Renal pelvis (tissue), 12 donors: ENCODE results near the gene GC. TPM values are rescaled to one million over a fixed set of nuclear protein-coding genes. Genes with fewer than 3 reads are reported as not detected.
"Not testable (repeated sequence)": the region's sequence is repeated elsewhere in the genome, so short reads cannot be mapped to it uniquely, and the experiment has no call there.

ENCODE experiments used
- DNase-seq: peaks from one replicate; pipeline ENCODE4 v3.0.0-alpha.2; 2013
- long read RNA-seq, 16 experiments: transcript quantifications; one replicate each; lab custom pipeline, GENCODE V29; 2026
- polyA plus RNA-seq, 3 donors: library from polyadenylated mRNA; unstranded; fragments of 120-200 nt; gene quantifications; one replicate each; pipeline ENCODE4 v1.2.1, GENCODE V29; 2013; ENCODE audit not compliant: insufficient read length in 3 of 3

GC gene, protein sequence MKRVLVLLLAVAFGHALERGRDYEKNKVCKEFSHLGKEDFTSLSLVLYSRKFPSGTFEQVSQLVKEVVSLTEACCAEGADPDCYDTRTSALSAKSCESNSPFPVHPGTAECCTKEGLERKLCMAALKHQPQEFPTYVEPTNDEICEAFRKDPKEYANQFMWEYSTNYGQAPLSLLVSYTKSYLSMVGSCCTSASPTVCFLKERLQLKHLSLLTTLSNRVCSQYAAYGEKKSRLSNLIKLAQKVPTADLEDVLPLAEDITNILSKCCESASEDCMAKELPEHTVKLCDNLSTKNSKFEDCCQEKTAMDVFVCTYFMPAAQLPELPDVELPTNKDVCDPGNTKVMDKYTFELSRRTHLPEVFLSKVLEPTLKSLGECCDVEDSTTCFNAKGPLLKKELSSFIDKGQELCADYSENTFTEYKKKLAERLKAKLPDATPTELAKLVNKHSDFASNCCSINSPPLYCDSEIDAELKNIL
- under 1 TPM; 0.15 to 0.26 (median 0.21) TPM for polyA plus RNA-seq
- long read RNA-seq, donor 1, result 0 reads
- long read RNA-seq, donor 2, result 0 reads
- long read RNA-seq, donor 3, result 0 reads
- long read RNA-seq, donor 4, result 0 reads
- long read RNA-seq, donor 5, result 0 reads
- long read RNA-seq, donor 6, result 0 reads
- long read RNA-seq, donor 7, result 0 reads
- long read RNA-seq, donor 8, partial matches to known transcripts, result 0 of 2 reads
- long read RNA-seq, donor 8, other reads (novel, unspliced or antisense), result 0 of 2 reads
- long read RNA-seq, donor 9, result 0 reads
- long read RNA-seq, donor 10, result 0 reads
- long read RNA-seq, donor 11, result 0 reads
- long read RNA-seq, donor 12, result 0 reads
- long read RNA-seq, donor 13, result 0 reads
- long read RNA-seq, donor 14, result 0 reads
- long read RNA-seq, donor 15, transcript GC-201 (13 exons, 1,972 nt), result major isoform, 6 of 6 reads
- long read RNA-seq, donor 15, partial matches to known transcripts, result 0 of 6 reads
- long read RNA-seq, donor 15, other reads (novel, unspliced or antisense), result 0 of 6 reads
- long read RNA-seq, donor 16, partial matches to known transcripts, result 0 of 1 reads
- long read RNA-seq, donor 16, other reads (novel, unspliced or antisense), result 0 of 1 reads

DNA sequence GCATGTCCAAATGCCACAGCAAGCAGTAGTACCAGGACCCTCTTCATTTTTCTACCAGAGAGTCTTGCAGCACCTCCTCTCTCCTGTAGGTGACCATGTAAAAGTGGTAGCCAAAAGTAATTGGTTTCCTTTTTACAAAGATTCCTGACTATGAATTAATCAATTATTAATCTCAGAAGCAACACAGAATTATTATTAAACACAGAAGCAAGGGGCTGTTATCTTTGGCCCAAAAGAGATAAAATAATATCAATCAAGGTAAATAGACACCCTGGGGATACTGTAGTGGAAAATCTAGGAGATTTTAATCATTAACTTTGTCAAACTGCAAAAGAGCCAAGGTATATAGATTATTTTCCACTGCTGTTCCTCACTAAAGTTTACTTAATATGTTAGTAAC is at the start of gene GC:
TSS of gene GC (minus strand) at position 108 of the 400 bp plus-strand sequence. CDS start at position 47, 61 bp downstream.
- no peak for DNase-seq

DNA sequence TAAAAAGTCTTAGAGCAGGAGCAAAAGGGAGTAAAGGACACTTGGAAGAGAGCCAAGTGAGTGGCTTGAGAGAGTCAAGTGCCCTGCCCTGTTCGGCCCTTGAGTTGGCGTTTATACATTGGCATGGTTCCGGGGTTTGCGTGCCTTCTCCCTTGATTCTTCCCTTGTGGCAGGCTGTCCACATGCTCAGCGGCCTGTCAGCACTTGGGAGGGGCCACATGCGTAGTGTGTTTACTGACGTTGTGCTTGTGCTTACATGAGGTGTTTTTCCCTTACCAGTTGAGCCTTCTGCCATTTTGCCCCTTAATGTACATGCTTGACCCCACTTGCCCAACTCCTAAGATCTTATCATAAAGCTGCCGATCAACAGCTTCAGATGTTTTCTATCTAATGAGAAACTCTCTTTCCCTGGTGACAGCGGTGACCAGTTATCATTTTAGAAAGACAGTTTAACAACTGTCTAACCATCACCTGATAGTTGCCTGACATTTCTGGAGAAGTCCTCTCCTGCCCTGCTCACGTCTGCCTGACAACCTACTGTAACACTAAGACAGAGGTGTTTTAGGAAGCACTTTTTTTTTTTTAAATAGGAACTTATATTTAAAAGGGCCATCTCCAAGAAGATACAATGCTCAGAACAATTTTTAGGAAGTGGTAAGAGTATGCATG is 49.5 kb upstream of the GC start:
- peak; percentile 10 for DNase-seq

DNA sequence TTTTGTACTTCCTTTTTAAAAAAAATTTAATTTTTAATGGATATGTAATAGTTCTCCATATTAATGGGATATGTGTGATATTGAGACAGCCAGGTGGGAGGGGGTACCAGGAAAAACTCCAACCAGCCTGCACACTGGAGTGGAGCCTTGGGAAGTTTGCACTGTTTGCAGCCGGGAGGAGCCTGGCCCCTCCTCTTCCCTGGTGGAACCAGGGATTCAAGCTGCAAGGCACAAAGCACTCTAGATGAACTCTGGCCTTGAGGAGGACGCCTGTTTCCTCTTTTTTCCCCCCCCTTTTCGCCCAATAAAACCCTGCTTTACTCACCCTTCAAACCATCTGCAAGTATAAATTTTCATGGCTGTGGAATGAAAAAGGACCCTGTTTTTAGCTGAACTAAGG is 48.2 kb upstream of the GC start:
- no peak for DNase-seq

DNA sequence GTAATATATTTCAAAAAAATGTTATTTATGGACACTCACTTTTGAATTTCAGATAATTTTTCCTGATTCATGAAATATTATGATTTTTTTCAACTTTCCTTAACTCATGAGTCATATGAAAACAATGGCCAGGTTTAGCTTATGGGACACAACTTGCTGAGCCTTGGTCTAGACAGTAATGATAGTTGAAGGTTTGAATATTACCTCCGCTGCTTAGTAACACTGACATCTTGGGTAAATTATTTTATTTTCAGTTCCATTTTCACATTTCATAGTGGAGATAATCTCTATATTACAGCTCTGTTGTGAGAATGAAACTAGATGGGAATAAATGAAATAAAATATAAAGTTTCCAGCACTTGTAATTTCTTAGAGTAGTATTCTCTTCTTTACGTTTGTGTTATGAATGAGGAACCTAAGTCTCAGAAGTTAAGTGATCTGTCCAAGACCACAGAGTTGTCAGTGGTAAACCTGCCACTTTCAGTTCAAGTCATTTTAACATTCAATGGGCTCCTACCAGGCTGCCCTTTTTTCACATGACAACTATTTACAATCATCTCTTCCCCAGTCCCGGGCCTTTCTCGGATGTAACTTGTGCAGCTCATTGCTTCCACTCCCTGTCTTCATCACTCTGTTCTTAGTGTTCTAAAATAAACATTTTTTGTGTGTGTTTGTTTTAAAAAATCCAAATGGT is 46.8 kb upstream of the GC start:
- no peak for DNase-seq

DNA sequence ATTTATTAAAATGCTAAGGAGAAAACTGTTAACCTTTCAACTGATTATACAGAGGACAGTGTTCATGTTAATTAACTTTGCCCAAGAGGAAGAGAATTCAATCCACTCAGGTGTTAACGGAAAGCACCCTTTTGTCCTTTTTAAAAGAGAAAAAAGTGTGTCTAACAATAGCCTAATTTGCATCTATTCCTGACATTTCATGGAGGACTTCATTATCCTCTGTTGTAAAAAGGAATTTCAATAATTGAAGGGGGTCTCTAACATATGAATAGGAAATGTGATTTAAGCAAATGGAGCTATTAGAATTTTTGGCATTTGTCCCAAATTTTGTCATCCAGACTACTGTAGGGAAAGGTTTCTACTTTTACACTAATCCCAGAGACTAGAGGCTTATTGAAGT is 44.6 kb upstream of the GC start:
- no peak for DNase-seq

DNA sequence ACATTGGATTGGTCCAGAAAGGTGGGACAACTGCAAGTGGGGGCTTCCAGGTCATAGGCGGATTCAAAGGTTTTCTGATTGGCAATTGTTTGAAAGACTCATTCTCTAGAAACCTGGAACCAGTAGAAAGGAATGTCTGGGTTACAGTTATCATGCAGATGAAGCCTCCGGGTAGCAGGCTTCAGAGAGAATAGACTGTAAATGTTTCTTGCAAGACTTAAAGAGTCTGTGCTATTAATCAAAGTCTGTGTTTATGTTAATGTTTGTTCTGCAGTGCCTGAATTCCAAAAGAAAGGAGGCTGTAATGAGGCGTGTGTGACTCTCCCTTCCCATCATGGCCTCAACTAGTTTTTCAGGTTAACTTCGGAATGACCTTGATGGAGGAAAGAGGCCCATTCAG is 43.9 kb upstream of the GC start:
- no peak for DNase-seq

DNA sequence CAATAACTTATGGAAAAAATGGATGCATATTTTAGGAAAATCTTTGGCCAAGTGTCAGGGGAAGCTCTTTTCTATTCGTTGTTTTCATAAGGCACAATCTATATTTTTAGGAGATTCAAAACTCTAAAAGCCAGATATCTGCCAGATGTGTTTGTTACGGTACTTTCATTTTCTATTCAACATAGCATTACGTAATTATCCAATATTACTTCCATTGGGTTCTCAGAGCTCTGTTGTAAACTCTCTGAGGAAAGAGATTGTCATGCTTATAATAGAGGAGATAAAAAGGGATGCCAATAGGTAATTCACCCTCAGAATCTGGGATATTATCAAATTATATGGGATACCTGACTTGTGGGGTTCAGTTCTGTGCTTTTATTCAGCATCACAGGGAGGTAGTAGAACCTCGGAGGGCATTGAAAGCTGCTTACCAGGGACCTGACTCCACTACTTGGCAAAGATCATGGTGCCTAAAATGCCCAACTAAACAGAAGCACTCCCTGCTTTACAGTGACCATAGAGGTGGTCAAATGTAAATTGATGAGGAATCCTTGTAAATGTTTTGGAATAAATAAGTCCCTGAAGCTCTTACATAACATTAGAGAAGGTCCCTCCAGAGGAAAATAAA is 32.9 kb upstream of the GC start:
- no peak for DNase-seq

DNA sequence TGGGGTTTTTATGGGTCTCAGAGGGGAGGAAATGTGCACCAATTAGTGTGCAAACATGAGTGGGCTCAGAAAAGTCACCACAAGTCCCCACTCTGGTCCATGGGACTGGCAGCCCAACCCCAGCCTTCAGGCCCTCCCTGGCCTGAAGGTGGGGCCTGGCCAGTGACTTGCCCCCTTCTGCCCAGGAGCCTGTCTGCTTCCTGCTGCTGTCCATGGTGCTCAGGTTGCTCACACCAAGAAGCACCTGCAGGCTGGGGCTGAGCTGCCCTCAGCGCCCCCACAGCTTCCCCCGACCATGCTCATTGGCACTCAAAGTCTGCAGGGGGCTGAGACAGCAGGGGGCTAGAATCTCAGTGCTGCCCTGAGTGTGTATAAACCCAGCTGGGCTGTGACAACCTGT is 30.6 kb upstream of the GC start:
- DNase-seq, result no peak

DNA sequence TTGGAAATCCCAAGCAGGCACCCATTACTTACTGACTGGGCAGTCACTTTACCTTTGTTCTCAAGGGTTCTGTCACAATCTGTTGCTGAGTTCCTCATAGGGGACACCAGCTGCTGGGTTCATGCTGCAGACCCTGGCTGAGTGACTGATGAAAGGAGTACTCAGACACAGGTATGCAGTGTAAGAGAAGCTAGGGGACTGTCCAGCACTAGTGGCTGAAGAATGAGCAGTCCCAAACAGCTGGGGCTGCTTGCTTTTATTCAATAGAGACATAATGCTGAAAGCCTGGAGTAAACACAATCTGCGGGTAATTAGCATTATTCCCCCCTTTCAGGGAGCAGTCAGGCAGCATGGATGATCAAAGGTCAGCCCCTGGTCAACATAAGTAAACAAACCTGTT is 25.9 kb upstream of the GC start:
- not testable (repeated sequence) for DNase-seq

DNA sequence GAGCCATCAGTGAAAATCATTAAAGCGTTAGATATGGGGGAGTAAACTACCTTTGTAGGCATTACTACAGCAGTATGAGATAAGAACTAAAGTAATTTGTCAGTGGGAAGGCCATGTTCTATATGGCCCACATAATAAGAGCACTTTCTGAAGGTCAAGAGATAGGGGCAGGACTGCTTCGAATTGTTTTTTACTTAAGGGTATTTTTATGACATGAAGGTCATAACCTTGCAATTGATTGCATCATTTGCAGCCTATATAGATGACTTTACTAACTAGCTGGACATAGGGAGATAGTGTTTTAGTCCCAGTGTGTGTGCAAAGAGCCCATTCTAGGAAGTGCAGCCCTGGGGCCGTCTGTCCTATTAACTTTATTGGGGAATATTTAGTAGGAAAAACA is 23.6 kb upstream of the GC start:
- DNase-seq, result no peak

DNA sequence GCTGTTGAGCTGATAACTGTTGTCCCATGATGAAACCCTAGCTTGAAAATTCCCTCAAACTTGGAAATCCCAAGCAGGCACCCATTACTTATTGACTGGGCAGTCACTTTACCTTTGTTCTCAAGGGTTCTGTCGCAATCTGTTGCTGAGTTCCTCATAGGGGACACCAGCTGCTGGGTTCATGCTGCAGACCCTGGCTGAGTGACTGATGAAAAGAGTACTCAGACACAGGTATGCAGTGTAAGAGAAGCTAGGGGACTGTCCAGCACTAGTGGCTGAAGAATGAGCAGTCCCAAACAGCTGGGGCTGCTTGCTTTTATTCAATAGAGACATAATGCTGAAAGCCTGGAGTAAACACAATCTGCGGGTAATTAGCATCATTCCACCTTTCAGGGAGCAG is 21.4 kb upstream of the GC start:
- DNase-seq, result not testable (repeated sequence)

DNA sequence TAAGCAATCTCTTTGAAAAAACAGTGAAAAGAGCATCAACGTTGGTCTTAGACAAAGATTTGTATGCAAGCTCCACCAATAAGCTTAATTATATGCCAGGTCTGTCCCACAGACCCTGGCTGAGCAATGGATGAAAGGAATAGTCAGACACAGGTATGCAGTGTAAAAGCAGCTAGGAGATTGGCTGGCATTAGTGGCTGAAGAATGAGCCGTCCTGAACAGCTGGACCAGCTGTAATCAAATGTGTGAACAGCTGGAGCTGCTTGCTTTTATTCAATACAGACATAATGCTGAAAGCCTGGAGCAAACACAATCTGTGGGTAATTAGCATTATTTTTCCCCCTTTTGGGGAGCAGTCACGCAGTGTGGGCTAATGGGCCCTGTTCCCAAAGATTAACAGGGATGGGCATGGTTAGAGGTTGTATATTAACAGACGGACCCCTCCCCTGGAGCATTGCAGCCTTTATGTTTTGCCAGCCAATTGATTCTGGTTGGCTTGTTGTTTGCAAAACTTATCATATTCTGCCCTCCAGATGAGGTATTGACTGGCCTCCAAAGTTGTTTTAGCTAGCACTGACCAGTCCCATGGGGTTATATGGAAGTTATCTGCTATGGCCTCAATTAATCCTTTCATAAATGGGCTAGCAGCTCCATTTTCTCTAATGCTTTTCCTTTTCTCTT is 20.3 kb upstream of the GC start:
- not testable (repeated sequence) for DNase-seq

DNA sequence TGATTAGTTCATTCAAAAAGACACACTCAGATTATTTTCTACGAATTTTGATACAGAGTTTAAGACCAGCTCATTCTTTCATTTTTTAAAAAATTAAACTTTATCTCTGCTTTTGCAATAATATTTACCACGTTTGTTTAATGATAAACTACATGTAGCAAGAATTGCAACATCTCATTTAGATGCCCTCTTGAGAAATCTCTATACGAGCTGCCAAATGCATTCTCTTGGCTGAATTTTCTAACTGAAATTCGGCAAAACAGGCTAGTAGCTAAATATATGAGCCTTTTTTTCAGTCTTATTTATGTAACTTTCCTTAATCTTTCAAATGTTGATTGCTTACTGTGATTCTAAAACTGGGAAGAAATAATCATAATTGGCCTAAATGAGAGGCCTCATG is 2.1 kb upstream of the GC start:
- DNase-seq, result no peak

DNA sequence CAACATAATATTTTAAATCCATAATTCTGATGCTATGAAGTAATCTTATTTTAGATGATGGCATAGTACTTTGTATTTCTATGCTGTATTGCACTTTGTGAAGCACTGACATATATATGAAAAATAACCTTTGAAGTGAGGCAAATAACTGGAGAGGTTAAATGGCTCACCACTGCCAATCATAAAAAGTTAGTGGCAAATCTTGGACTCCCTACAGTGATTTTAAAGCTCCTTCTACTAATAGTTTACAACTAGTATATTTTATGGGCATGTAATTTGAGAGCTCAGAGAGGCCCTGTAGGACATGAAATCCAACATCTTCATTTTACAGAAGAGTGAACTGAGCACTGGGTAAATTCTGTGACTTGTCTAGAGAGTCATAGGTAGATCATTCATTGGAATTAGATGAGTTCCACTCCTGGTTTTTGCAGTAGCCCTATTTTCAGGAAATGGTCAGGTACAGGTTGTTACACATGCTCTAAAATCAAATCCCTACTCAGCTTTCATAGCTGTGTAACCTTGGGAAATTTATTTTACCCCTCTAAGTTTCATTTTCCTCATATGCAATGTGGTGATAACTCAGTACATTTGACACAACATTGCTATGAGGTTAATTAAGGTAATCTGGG is 804 bp upstream of the GC start:
- DNase-seq, result peak; percentile 5

DNA sequence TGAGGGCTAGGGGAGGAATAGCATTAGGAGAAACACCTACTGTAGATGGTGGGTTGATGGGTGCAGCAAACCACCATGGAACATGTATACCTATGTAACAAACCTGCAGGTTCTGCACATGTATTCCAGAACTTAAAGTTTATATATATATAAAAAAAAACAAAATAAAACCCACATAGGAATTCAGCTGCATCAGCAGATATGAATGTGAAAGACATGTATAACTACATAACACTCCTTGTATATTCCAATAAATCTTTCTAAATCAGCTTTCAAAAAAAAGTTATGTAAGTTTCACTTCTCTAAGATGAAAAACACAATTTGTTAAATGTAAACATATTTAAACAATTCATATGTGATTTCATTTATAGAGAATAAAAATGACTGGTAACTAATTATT is 6.0 kb downstream of the GC start:
- no peak for DNase-seq

DNA sequence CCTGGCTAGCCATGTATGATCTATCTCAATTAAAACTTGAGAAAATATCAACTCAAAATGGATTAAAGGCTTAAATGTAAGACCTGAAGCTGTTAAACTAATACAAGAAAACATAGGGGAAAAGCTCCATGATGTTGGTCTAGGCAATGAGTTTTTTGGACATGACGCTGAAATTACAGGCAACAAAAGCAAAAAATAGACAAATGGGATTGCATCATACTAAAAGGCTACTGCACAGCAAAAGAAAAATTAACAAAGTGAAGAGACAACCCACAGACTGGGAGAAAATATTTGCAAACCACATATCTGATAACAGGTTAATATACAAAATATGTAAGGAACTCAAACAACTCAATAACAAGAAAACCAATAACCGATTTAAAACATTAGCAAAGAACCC is 8.4 kb downstream of the GC start:
- no peak for DNase-seq

DNA sequence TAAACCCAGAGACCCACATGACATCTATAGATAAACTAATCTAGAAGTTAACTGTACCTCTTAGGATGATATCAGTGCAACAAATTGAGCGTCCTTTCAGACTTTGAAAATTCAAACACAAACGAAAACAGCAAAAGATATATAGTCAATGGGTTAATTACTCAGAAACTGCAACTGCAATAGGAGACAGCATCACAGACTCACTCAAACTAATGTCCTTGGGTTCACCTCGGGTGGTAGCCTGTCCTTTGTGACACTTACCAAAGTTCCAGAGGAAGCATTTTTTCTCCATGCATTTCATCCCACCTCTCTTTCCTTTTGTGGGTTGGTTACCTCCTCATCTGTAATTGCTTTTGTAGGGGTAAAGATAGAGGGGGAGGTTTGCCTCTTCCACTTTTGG is 9.7 kb downstream of the GC start:
- no peak for DNase-seq

DNA sequence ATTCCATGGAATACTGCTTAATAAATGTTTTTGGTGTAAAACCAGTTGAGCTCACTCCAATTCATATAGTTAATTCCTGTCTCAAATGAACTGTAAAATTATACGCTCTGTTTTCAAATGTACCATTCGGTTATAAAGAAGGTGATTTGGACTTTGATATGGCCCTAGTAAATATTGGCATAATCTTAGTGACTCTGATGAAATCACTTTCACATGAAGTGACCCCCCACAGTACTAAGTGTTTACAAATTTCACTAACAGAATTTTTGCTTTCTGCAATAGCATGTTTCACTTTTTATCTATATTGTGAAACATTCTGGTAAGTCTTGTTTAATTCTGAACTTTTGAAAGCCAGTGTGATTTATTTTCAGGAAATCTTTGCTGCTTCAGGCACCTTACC is 10.9 kb downstream of the GC start:
- no peak for DNase-seq

DNA sequence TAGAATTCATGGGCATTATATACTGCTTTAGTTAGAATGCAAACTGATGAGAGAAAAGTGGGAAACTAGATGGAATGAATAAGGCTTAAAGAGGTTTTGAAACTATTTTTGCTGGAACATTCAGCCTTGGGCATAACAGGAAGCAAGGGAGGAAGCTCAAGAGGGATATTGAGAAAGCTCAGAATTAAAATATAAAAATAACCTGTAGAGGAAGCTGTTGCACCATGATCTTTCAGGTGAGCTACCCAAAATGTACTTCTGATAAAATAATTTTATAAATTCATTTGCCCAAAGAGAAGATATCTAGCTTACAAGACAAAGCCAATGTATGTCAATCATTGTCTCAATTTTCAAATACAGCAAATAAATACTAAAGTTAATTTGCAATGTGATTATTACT is 11.3 kb downstream of the GC start:
- no peak for DNase-seq

DNA sequence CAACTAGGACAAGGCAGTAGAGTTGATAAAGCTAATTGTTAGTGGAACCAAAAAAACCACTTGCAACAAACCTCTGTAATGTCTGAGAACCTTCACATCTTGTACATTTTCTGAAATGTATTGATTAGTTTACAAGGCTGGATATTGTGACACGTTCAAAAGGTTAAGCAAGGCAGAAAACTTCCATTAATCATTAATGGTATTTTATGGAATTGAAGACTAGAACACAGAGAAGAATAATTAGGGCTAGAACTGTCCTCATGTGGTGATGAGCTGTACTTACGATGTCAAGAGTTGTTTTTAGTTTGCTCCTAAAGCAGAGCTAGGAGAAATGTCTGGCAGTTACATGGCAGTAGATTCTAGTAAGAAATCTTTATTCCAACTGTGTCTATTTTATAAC is 12.3 kb downstream of the GC start:
- no peak for DNase-seq
